SJSA1 (cell line): ENCODE results near the gene MICOS13. TPM values are rescaled to one million over a fixed set of nuclear protein-coding genes. Genes with fewer than 3 reads are reported as not detected.
"Not testable (repeated sequence)": the region's sequence is repeated elsewhere in the genome, so short reads cannot be mapped to it uniquely, and the experiment has no call there.

ENCODE experiments used
- DNase-seq, 2 experiments: peaks; one replicate each; pipeline ENCODE4 v3.0.0-alpha.2; 2015 to 2020; ENCODE audit warnings: low spot score in 2 of 2, low read depth in 1 of 2
- H3K27ac ChIP-seq: fragments of 250-450 bp; sonication (Bioruptor Pico); 2 replicates; pipeline ENCODE4 v1.5.1; 2020; ENCODE audit warnings: mild to moderate bottlenecking, moderate library complexity
- H3K27me3 ChIP-seq: fragments of 250-450 bp; sonication (Bioruptor Pico); replicated peaks from 2 replicates; pipeline ENCODE4 v1.5.1; 2020; ENCODE audit warnings: mild to moderate bottlenecking, moderate library complexity
- H3K36me3 ChIP-seq: fragments of 250-450 bp; sonication (Bioruptor Pico); 2 replicates; pipeline ENCODE4 v1.5.1; 2020; ENCODE audit warnings: mild to moderate bottlenecking
- H3K4me1 ChIP-seq: fragments of 250-450 bp; sonication (Bioruptor Pico); replicated peaks from 2 replicates; pipeline ENCODE4 v1.6.1; 2021; ENCODE audit warnings: mild to moderate bottlenecking
- H3K4me3 ChIP-seq: fragments of 250-450 bp; sonication (Bioruptor Pico); 2 replicates; pipeline ENCODE4 v1.5.1; 2020; ENCODE audit warnings: mild to moderate bottlenecking
- H3K9me3 ChIP-seq: fragments of 250-450 bp; sonication (Bioruptor Pico); replicated peaks from 2 replicates; pipeline ENCODE4 v1.5.1; 2020; ENCODE audit warnings: mild to moderate bottlenecking
- total RNA-seq: library from RNA; depleted of rRNA; stranded (reverse); fragments of >200 nt; shearing (Covaris generic); gene quantifications from 2 replicates; pipeline ENCODE4 v1.2.3, GENCODE V29; 2014

Gene MICOS13
- total RNA-seq, 1 experiment from 2014 or later, result 48.9 TPM

GRCh38 chr19:5707576-5708575, 27.6 kb upstream of the MICOS13 start:
- Histone ChIP-seq H3K4me1 (no peaks in the 10 kb centered on the region), H3K36me3 (peaks cover 94% of the 10 kb centered on the region), H3K4me3 (no peak overlapping the region)

GRCh38 chr19:5706876-5707573, 26.7 kb upstream of the MICOS13 start:
- no peaks in the 10 kb centered on the region for H3K4me1 ChIP-seq
- H3K9me3 ChIP-seq, result no peaks in the 10 kb centered on the region
- no peak overlapping the region for H3K4me3 ChIP-seq
- no peak for DNase-seq
- H3K27ac ChIP-seq, result no peak overlapping the region
- peaks cover 85% of the 10 kb centered on the region for H3K36me3 ChIP-seq
- no peaks in the 10 kb centered on the region for H3K27me3 ChIP-seq

More at GRCh38 chr19:5707576-5708575, 27.6 kb upstream of the MICOS13 start:
- Histone ChIP-seq H3K9me3 (no peaks in the 10 kb centered on the region), H3K27me3 (no peaks in the 10 kb centered on the region), H3K27ac (no peak overlapping the region)
- no peak for DNase-seq

GRCh38 chr19:5705552-5705951, 25.2 kb upstream of the MICOS13 start:
- H3K27me3 ChIP-seq, result no peaks in the 10 kb centered on the region
- peaks cover 78% of the 10 kb centered on the region for H3K36me3 ChIP-seq
- H3K4me3 ChIP-seq, result no peak overlapping the region
- H3K4me1 ChIP-seq, result no peaks in the 10 kb centered on the region
- no peaks in the 10 kb centered on the region for H3K9me3 ChIP-seq
- no peak for DNase-seq
- no peak overlapping the region for H3K27ac ChIP-seq

DNA sequence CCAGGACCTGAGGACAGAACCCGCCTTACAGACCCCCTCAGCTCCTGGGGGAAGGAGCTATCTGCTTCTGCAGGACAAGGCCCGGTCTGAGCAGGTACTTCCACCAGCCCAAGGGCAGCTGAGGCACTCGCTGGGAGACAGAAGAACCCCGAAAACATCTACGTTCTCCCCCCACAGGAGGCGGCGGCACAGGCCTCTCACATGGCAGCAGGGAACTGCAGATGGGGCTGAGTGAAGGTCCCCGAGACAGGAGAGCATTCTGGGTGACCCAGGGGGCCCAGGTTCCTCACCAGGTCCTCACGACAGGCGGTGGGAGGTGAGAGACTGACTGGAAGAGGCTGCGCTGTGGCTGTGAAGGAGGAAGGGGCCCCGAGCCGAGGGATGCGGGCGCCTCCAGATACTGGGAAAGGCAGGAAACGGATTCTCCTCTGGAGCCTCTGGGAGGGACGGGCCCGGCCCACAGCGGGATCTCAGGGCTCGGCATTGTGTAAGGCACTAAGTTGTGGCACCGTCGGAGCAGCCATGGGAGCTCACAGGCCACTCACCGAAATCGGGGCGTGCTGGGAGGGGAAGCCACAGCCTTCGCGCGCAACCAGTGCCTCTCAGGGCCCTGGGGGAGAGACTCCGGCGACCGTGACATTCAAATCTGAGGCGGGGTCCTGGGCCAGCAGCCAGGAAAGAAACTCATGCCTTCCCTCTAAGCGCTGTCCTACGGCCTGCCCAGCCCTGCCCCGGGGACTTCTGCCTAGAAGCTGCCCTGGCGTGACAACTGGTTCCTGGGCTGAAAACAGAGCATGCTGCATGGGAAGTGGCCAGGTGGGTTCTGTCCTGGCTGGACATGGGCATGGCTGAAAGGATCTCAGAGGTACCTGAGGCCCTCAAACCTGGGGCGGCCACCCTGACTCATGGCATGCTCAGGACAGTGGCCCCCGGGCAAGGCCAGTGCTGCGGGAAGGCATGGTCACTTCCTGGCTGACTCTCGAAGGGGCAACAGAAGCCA, 23.8 kb upstream of the MICOS13 start:
- H3K4me3 ChIP-seq, result no peak overlapping the region
- no peak overlapping the region for H3K27ac ChIP-seq
- no peak for DNase-seq
- H3K27me3 ChIP-seq, result no peaks in the 10 kb centered on the region
- H3K4me1 ChIP-seq, result no peaks in the 10 kb centered on the region
- no peaks in the 10 kb centered on the region for H3K9me3 ChIP-seq
- peaks cover 81% of the 10 kb centered on the region for H3K36me3 ChIP-seq

DNA sequence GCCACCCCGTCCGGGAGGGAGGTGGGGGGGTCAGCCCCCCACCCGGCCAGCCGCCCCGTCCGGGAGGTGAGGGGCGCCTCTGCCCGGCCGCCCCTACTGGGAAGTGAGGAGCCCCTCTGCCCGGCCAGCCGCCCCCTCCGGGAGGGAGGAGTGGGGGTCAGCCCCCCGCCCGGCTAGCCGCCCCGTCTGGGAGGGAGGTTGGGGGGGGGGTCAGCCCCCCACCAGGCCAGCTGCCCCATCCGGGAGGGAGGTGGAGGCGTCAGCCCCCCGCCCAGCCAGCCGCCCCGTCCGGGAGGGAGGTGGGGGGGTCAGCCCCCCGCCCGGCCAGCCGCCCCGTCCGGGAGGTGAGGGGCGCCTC, 21.7 kb upstream of the MICOS13 start:
- DNase-seq, H3K9me3 ChIP-seq, H3K27me3 ChIP-seq, H3K4me3 ChIP-seq, H3K27ac ChIP-seq, H3K4me1 ChIP-seq: not testable (repeated sequence)
- peaks cover 76% of the 10 kb centered on the region for H3K36me3 ChIP-seq

DNA sequence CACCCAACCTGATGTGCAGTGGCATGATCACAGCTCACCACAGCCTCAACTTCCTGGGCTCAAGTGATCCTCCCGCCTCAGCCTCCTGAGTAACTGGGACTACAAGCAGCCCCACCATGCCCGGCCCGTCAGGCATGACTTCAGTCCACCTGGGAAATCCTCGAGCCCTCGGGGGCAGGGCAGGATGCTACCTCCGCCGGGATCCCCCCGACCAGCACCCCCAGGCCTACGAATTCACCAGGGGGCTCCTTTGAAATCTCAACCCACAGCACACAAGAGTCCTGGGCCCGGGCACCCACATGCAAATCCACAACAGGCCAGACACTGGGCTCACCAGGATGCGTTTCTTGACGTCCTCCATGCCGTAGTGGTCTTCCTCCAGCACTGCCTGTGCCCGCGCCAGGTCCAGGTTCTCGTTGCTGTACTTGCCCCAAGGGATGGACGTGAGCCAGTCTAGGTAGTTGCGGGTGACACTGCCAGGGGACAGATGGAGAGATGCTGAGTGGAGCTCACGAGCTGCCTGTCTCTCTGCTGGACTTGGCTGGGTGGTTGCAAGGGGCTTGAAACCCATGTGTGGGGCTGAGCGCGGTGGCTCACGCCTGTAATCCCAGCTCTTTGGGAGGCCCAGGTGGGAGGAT, 20.3 kb upstream of the MICOS13 start:
- H3K27ac ChIP-seq, result no peak overlapping the region

DNA sequence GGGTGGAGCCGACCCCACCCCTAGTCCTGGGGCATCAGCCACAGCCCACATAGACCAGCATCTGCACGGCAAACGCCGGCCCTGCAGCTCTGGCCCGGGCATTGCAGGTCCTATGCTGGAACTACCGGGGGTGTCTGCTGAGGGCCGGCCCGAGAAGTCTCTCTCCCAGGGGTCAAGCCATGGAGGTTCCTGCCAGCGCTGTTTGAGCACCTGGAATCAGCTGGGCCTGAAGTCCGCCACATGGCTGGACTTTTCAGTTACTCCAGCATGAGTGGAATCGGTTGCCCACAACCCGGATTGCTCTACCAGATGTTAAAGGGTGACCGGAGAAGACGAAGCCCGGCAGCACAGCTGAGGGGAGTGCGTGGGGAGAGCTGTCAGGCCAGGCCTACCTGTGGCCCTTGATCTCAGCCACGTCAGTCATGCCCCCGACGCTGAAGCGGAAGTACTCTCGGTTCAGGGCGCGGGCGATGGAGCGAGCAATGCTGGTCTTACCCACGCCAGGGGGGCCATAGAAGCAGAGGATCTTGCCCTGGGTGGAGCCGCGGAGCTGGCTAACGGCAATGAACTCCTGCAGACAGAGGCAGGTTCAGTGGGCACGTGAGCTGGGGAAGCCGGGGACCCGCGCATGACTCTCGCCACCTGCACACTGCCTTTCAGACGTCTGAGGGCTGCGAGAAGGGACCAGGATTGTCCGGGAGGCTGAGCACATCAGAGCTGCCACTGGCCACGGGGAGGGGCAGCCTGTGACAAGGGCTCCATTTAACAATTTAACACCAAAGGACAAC, 18.5 kb upstream of the MICOS13 start:
- Histone ChIP-seq H3K36me3 (peaks cover 76% of the 10 kb centered on the region), H3K27me3 (no peaks in the 10 kb centered on the region), H3K4me1 (no peaks in the 10 kb centered on the region), H3K9me3 (no peaks in the 10 kb centered on the region), H3K27ac (no peak overlapping the region), H3K4me3 (no peak overlapping the region)
- no peak for DNase-seq

More for the DNA sequence above, 20.3 kb upstream of the MICOS13 start:
- H3K27me3 ChIP-seq, result no peaks in the 10 kb centered on the region
- no peak overlapping the region for H3K4me3 ChIP-seq
- no peak for DNase-seq
- H3K9me3 ChIP-seq, result no peaks in the 10 kb centered on the region
- peaks cover 76% of the 10 kb centered on the region for H3K36me3 ChIP-seq
- H3K4me1 ChIP-seq, result no peaks in the 10 kb centered on the region

GRCh38 chr19:5697890-5698634, 17.7 kb upstream of the MICOS13 start:
- DNase-seq, result no peak
- Histone ChIP-seq H3K4me1 (no peaks in the 10 kb centered on the region), H3K9me3 (no peaks in the 10 kb centered on the region), H3K27me3 (no peaks in the 10 kb centered on the region), H3K27ac (no peak overlapping the region), H3K36me3 (peaks cover 76% of the 10 kb centered on the region), H3K4me3 (no peak overlapping the region)

GRCh38 chr19:5697022-5697889, 16.9 kb upstream of the MICOS13 start:
- Histone ChIP-seq H3K27me3 (no peaks in the 10 kb centered on the region), H3K9me3 (no peaks in the 10 kb centered on the region), H3K27ac (no peak overlapping the region), H3K36me3 (peaks cover 83% of the 10 kb centered on the region), H3K4me1 (peaks cover under 1% of the 10 kb centered on the region; the same call in 1 of the 2 replicates), H3K4me3 (no peak overlapping the region)
- no peak for DNase-seq

DNA sequence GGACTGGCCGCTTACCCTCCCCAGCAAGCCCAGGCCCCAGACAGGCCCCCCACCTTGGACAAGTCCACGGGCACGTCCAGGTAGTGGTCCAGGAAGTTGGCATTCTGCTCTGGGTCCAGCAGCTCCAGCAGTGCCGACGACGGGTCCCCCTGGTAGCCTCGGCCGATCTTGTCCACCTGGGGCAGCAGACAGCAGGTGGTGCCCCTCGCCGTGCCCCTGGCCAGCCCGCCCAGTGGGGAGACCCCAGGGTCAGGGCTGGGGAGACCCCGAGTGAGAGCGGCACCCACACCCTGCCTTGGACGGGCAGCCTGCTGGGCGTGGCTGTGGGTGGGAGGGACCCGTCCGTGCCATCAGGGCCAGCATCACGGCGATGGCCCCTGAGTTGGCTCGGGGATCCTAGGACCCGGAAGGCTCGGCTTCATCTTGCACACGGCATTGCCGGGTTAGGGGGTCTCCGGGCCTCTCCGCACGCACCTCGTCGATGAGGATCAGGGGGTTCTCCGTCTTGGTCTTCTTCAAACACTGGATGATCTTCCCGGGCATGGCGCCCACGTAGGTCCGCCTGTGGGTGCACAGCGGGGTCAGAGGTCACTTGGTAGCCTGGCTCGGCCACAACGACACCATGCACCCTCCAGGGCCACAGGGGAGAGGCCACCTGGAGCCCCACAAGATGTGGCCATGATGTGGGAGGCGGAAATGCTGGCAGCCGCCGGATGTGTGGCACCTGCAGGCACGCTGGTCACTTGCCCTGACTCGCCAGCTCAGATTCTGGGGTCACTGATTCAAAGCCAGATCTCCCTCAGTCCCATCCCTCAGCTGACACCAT, 16.1 kb upstream of the MICOS13 start:
- no peak for DNase-seq
- H3K36me3 ChIP-seq, result peaks cover 92% of the 10 kb centered on the region

More for the DNA sequence above, 16.1 kb upstream of the MICOS13 start:
- Histone ChIP-seq H3K27ac (no peak overlapping the region), H3K4me3 (no peak overlapping the region), H3K27me3 (no peaks in the 10 kb centered on the region), H3K4me1 (peaks cover 9% of the 10 kb centered on the region), H3K9me3 (no peaks in the 10 kb centered on the region)
